CD4-positive, alpha-beta T cell treated with Interleukin-17A for 4 hours (primary cell): ENCODE measurements around the gene SOX10.
"Not testable (repeated sequence)": the region's sequence is repeated elsewhere in the genome, so short reads cannot be mapped to it uniquely, and the experiment has no call there.

Experiments
- DNase-seq: peaks from one replicate; pipeline ENCODE4 v3.0.0-alpha.2; 2020; ENCODE audit warnings: mixed read lengths

Gene SOX10

DNA sequence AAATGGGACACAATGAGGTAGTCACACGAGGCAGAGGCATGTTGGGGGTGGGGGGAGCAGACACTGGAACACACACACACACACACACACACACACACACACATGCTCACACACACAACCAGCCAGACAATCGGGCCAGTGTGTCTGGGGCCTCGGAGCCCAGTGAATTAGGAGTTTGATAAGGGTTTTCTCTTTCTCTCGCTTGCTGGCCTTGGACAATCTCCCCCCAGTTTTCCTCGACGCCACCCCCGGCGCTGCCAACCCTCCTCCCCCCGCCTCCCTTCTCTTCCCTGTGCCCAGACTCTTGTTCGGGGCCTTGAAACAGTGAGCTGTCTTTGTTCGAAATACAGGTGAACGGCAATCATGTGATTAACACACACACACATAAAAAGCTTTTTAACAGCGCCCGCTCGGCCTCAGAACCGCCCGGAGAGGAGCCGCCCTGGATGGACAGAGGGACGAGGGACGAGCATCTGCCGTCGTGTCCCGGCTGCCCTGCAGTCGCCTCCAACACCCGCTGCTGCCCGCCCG is 1.5 kb upstream of the SOX10 start:
- DNase-seq, result no peak

- no peak for DNase-seq
Observed at GRCh38 chr22:37985050-37985585, 763 bp upstream of the SOX10 start.

DNA sequence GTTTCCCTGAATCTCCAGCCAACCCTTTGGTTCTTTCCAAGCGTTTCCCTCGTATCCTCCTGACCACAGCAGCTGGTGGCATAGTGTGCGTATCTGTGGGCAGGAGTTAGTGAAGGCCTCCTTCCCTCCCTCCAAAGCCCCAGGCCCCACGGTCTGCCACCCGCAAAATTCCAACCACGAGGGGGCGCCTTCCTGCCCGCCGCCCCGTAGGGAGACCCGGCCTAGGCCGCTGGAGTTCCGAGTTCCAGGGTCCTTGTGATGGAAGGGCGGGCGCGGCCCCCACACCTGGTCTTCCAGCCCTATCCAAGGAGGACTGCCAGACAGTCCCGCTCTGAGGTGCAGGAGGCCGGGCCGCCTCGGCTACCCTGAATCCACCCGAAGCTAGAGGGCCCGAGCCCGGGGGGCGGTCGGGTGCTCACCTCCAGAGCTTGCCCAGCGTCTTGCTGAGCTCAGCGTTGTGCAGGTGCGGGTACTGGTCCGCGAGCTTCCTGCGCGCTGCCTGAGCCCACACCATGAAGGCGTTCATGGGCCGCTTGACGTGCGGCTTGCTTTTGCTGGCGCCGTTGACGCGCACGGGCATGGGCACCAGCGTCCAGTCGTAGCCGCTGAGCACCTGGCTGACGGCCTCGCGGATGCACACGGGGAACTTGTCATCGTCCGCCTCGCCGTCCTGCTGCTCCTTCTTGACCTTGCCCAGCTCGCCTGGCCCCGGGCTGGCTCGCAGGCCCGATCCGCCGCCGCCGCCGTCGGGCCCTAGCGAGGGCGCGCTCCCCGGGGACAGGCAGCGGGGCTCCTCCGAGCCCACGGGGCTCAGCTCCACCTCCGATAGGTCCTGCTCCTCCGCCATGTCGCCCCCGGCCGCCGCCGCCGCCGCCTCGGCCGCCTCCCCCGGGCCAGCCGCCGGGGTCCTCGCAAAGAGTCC is 1.2 kb downstream of the SOX10 start:
- DNase-seq, result no peak

DNA sequence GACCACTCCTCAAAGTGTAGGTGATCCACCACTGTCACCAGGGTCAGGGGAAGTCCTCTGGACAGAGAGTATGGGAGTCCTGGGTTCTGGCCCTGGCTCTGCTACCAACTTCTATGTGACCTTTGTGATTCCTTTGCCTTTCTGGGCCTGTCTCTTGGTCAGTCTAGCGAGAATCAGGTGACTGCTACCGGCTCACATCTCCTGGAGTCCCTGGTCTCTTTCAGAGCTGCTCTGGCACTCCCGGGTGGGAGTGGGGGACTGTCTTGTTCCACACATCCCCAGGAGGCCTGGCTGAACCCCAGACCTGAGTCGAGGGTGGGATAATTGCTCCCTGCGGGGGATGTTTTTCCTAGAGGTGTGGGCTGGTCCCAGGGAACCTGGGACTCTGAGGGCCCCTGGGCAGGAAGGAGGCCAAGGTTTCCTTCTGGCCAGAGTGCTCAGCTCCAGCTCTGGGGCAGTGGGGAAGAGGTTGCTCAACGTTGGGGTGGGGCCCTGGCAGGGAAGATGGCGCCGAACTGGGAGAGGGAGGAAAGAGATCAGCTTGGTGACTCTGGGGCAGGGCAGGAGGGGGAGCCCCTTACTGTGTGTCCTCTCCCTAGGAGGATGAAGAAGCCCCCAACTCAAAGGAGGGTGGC is 2.1 kb downstream of the SOX10 start:
- no peak for DNase-seq

DNA sequence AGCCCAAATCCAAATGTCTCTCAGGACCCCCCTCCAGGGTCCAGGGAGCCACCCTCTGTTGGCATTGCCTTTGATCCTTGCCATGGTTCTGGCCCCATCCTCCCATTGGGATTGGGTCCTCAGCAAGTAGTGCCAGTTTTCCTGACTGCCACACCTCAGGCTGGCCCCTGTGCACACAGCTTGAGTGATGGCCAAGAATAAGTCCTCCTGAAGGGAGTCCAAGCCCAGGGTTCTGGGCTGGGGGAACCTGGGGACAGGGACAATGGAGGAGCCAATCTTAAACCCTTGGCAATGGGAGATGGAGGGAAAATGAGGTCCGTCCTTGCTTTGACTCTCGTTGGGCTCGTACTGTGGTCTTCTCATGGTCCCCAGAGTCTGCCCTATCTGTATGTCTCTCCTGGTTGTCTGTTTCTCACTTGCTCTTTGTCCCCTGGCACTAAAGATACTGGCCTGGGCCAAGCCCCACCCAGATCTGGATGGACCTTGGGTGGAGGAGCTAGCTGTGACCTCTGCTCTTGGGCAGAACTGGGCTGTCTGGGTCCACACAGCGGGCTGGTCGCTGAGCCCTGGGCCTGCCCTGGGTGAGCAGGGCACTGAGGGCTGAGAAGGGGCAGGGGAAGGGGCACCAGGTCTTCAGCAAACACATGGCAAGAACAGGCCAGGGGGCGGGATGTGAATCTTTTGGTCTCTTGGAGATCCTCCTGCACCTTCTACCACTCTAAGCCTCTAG is 2.9 kb downstream of the SOX10 start:
- no peak for DNase-seq

GRCh38 chr22:37979782-37980181 is 4.6 kb downstream of the SOX10 start:
- DNase-seq, result no peak

DNA sequence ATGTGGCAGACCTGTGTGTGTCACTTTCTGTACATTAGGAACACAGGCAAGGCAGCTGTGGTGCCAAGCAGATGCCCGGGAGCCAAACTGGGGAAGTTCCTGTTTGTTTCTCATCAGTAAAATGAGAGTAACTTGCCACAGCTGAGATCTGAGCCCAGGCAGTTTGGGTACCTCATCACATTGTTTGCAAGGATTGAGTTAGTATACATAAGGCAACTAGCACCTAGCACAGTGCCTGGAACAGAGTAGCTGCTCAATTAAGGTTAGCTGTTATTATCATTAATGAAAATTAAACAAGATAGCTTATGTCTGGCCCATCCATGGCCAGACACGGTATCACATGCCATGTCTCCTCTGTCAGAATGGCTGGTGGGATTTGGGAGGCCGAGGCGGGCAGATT is 7.8 kb downstream of the SOX10 start:
- DNase-seq, result no peak

DNA sequence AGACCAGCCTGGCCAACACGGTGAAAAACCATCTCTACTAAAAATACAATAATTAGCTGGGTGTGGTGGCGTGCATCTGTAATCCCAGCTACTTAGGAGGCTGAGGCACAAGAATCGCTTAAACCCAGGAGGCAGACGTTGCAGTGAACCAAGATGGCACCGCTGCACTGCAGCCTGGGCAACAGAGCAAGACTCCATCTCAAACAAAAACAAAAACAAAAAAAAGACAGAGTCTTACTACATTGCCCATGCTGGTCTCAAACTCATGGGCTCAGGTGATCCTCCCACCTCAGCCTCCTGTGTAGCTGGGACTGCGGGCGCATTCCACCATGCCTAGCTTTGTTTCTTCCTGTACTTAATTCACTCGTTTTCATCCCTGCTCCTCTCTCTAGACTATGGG is 8.3 kb downstream of the SOX10 start:
- not testable (repeated sequence) for DNase-seq

DNA sequence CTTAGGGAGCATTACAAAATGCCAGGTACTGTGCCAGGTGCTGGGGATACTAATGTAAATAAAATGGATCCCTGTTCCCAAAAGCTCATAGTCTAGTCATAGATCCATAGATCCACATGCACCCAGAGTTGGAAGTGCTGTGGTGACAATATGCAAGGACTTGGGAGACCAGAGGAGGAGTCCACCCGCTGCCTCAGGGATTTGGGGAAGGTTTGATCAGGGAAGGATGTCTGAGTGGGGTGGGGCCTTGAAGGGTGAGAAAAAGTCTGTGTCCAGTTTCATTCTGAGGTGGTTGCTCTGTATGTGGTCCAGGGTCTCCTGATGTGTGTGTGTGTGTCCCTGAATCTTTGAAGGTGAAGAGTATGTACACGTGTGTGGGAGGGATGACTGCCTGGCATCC is 9.2 kb downstream of the SOX10 start:
- no peak for DNase-seq

DNA sequence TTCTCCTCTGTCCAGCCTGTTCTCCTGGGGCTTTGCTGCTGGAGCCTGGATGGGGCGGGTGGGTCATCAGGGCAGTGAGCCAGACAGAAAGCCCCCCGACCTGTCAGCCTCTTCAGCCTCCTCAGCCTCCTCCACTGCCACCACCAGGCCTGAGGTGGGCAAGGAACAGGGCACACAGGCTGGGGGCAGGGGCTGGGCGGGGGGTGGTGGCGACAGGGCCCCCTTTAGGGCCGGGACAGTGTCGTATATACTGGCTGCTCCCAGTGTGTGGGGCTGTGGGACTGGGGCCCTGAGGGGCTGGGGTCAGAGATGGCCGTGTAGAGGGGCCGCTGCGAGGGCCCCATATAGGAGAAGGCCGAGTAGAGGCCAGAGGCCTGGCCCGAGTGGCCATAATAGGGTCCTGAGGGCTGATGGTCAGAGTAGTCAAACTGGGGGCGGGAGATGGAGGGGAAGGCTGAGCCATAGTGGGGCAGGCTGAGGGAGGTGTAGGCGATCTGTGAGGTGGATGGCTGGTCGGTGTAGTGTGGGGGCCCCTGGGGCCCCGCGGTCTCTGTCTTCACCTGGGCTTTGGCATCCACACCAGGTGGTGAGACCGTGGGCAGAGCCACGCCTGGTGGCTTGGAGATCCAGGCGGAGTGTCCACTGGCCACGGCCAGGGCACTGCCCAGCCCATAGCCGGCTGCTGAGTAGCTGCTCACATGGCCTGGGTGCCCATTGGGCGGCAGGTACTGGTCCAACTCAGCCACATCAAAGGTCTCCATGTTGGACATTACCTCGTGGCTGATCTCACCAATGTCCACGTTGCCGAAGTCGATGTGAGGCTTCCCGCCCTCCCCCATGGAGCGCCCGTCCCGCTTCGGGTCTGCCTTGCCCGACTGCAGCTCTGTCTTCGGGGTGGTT is 10.8 kb downstream of the SOX10 start:
- DNase-seq, result no peak

DNA sequence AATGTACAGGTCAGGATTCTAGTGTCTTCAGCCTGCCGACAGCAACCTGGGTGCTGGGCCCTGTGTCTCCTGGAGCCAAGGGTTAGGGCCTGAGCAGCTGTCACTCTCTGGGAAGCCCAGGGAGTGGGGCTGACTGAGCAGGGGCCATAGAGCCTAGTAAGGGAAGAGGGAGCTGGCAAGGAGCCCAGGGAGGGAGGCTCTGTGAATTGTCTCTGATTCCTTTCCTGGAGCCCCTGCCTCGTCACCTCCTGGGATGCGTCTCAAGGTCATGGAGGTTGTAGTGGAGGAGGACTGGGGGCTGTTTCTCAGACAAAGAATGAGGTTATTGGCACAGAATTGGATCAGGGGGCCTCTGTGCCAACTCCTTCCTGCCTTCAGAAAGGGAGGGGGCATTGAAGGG is 11.8 kb downstream of the SOX10 start:
- DNase-seq, result no peak

- DNase-seq, result no peak
Observed at GRCh38 chr22:37971475-37972434, 12.6 kb downstream of the SOX10 start.

- DNase-seq, result no peak
Observed at GRCh38 chr22:37970864-37971263, 13.5 kb downstream of the SOX10 start.

- no peak for DNase-seq
Observed at GRCh38 chr22:37968452-37969251, 15.7 kb downstream of the SOX10 start.

DNA sequence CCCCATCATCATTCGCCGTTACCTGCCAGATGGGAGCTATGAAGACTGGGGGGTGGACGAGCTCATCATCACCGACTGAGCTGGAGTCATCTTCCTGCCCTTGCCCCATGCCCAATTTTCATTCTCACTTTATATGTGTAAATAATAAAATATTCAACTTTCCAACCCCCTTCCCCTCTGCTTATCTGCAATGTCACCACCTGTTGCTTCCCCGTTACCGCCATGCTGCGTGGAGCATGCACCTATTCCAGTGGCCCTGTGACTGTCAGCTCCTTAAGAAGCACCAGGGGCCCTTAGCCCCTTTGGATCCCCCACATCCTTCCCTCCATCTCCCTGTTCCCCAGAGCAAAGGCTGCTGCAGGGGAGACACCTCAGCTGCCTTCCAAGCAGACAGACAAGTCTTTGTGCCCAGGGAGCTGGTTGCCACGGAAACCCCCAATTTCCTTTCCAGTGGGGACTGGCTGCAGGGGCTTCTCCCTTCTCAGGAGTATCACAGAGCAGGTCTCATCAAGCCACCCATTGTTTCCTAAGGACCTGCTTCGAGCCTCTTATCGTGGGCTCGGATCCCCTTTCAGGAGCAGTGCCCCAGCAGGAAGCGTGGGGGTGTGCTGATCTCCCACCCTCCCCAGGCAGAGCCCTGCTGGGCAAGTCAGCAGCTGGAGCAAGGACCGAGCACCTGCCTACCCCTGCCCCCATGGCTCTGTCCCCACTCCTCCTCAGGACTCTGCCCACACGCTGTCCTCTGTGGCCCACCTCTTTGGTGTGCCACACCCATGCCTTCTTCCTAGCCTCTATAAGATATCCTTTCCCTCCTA is 16.5 kb downstream of the SOX10 start:
- DNase-seq, result no peak

DNA sequence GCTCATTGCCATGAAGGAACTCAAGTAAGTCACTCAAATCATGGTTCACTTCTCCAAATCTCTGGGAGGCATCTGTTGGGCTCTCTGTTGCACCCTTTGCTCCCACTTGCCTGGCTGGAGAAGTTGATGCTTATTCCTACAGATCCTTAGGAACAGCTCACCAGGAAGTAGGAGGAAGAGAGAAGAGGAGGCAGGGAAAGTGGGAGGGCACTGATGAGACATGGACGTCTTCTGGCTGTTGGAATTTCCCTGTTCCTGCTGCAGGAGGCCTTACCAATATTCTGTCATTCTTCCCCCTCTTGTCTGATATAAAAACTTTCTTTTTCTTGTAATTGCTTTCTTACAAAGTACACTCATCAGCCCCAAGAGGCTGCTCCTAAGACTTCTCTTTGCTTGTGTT is 17.2 kb downstream of the SOX10 start:
- no peak for DNase-seq

GRCh38 chr22:37965940-37966664 is 18.3 kb downstream of the SOX10 start:
- no peak for DNase-seq

DNA sequence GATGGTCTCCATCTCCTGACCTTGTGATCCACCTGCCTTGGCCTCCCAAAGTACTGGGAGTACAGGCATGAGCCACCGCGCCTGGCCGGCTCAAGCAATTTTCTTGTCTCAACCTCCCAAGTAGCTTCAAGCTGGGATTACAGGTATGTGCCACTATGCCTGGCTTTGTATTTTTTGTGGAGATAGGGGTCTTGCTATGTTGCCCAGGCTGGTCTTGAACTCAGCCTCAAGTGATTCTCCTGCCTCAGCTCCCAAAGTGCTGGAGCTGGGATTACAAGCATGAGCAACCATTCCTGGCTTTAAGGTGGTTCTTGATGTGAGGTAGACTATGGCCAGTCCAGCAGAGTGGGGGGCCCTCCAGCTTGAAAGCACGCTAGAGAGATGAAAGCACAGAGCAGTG is 23.3 kb downstream of the SOX10 start:
- no peak for DNase-seq
